GM18867 (cell line): Measurements from ENCODE around the gene FOXL1.

Experiments
- ATAC-seq: cut with Tn5 transposase; IDR thresholded peaks from one replicate; pipeline ENCODE4 v1.9.1; 2021; ENCODE audit warnings: mild to moderate bottlenecking, moderate library complexity; ENCODE audit not compliant: unreplicated experiment

The FOXL1 gene

GRCh38 chr16:86625821-86626220, 47.5 kb downstream of the FOXL1 start:
- no peak for ATAC-seq

GRCh38 chr16:86626284-86626683, 47.9 kb downstream of the FOXL1 start:
- no peak for ATAC-seq

DNA sequence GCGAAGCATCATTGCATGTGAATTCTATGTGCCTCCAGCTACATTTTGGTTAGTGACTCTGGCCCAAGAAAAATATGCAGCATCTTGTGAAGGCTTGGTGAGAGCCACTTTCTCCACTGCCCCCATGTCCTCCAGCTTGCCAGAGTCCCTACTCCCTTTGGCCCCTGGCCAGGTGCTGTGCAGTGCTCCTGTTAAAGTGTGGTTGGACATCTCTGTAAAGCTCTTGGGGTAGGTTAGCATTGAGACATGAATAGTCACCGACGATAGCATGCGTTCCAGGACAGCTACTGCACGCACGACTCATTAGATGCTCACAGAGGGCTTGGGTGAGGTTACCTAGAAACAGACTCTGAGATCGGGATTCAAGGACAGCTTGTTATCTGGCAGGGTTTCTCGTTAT, 48.6 kb downstream of the FOXL1 start:
- no peak for ATAC-seq

DNA sequence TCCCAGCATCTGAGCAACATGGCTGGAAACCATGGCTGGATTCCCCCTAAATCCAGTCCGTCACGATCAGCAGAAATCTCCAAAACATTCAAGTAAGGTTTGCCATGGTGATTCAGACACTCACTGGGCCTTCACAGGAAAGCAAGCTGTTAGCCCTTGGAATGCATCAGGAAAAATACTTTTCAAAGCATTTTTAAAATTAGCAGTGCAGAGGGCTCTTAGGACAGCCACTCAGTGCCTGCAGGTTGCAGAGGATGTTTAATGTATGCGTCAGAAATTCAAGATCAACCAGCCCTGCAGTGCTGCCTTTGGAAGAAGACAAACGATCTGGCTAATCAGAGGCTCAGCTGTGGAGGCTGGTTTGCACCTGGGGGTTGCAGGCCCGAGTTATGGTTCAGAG, 50.3 kb downstream of the FOXL1 start:
- no peak for ATAC-seq

DNA sequence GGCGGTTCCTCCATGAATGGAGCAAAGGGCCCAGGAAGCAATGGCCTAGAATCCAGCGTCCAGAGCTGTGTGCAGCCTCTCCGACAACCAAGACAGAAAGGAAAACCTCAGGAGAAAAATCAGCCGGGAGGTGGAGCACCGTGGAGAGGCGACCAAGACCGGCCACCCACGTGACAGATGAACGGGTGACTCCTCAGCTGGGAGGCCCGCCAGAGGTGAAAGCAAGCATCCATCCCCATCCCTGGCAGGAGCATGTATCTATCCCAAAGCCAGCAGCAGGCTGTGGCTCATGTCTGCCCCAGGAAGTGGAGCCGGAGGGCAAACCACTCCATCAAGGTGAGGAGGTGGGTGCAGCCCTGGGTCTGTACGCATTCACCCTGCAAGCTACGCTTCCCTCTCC, 52.1 kb downstream of the FOXL1 start:
- no peak for ATAC-seq

- ATAC-seq, result no peak
Measured at GRCh38 chr16:86631444-86631843, 53.1 kb downstream of the FOXL1 start.
